GM21825 (cell line): ENCODE results near the gene MYH10.
"Not testable (repeated sequence)": the region's sequence is repeated elsewhere in the genome, so short reads cannot be mapped to it uniquely, and the experiment has no call there.

Experiments used
- ATAC-seq: cut with Tn5 transposase; IDR thresholded peaks from one replicate; pipeline ENCODE4 v1.9.1; 2021; ENCODE audit warnings: mild to moderate bottlenecking, moderate library complexity; ENCODE audit not compliant: unreplicated experiment

Gene MYH10

GRCh38 chr17:8630227-8630801 lies at the start of gene MYH10:
TSS of gene MYH10 (minus strand) at chr17:8630725. CDS start at chr17:8623246, 7,479 bp downstream.
- ATAC-seq = no peak

GRCh38 chr17:8679126-8679525 lies 48.6 kb upstream of the MYH10 start:
- ATAC-seq = no peak

GRCh38 chr17:8675306-8675705 lies 44.8 kb upstream of the MYH10 start:
- no peak for ATAC-seq

- ATAC-seq = no peak
These were observed 44.1 kb upstream of the MYH10 start for GRCh38 chr17:8674344-8675305.

- ATAC-seq = no peak
These were observed 43.1 kb upstream of the MYH10 start for GRCh38 chr17:8673612-8674011.

- ATAC-seq = no peak
These were observed 41.8 kb upstream of the MYH10 start for GRCh38 chr17:8672326-8672725.

GRCh38 chr17:8670421-8670820 lies 39.9 kb upstream of the MYH10 start:
- ATAC-seq = no peak

GRCh38 chr17:8668176-8668740 lies 37.7 kb upstream of the MYH10 start:
- no peak for ATAC-seq

- ATAC-seq = no peak
These were observed 36.9 kb upstream of the MYH10 start for GRCh38 chr17:8667421-8667820.

- ATAC-seq = no peak
These were observed 35.2 kb upstream of the MYH10 start for GRCh38 chr17:8665684-8666083.

GRCh38 chr17:8664456-8665126 lies 34.1 kb upstream of the MYH10 start:
- no peak for ATAC-seq

- ATAC-seq = no peak
These were observed 32.4 kb upstream of the MYH10 start for GRCh38 chr17:8662973-8663372.

GRCh38 chr17:8662076-8662831 lies 31.7 kb upstream of the MYH10 start:
- ATAC-seq = no peak

GRCh38 chr17:8660709-8661108 lies 30.2 kb upstream of the MYH10 start:
- not testable (repeated sequence) for ATAC-seq

- ATAC-seq = no peak
These were observed 29.4 kb upstream of the MYH10 start for GRCh38 chr17:8659758-8660410.

GRCh38 chr17:8658810-8659209 lies 28.3 kb upstream of the MYH10 start:
- no peak for ATAC-seq

- ATAC-seq = no peak
These were observed 26.2 kb upstream of the MYH10 start for GRCh38 chr17:8656693-8657092.

- ATAC-seq = no peak
These were observed 24.3 kb upstream of the MYH10 start for GRCh38 chr17:8654822-8655221.

GRCh38 chr17:8651013-8651412 lies 20.5 kb upstream of the MYH10 start:
- no peak for ATAC-seq

- ATAC-seq = no peak
These were observed 19.6 kb upstream of the MYH10 start for GRCh38 chr17:8650119-8650499.
